Glutamatergic neuron (in vitro differentiated cells): ENCODE data around the gene STOM. TPM values are rescaled to one million over a fixed set of nuclear protein-coding genes. Genes with fewer than 3 reads are reported as not detected.

Experiments used
- DNase-seq: peaks from one replicate; pipeline ENCODE4 v3.0.0; 2022
- H3K27ac Mint-ChIP-seq: one replicate; pipeline ENCODE4 v1.8.0; 2020; ENCODE audit warnings: mild to moderate bottlenecking, mixed read lengths, inconsistent platforms; ENCODE audit not compliant: unreplicated experiment
- H3K27me3 Mint-ChIP-seq: one replicate; pipeline ENCODE4 v1.8.0; 2020; ENCODE audit warnings: mild to moderate bottlenecking, moderate library complexity, mixed read lengths, inconsistent platforms; ENCODE audit not compliant: unreplicated experiment
- H3K36me3 Mint-ChIP-seq: one replicate; pipeline ENCODE4 v1.8.0; 2020; ENCODE audit warnings: mild to moderate bottlenecking, mixed read lengths, inconsistent platforms; ENCODE audit not compliant: unreplicated experiment
- H3K4me1 Mint-ChIP-seq: one replicate; pipeline ENCODE4 v1.8.0; 2020; ENCODE audit warnings: mild to moderate bottlenecking, low read depth, mixed read lengths, inconsistent platforms; ENCODE audit not compliant: unreplicated experiment
- H3K4me3 Mint-ChIP-seq: one replicate; pipeline ENCODE4 v1.8.0; 2020; ENCODE audit warnings: mild to moderate bottlenecking, mixed read lengths, inconsistent platforms; ENCODE audit not compliant: unreplicated experiment
- H3K9me3 Mint-ChIP-seq: one replicate; pipeline ENCODE4 v1.8.0; 2020; ENCODE audit warnings: mild to moderate bottlenecking, moderate library complexity, mixed read lengths, inconsistent platforms; ENCODE audit not compliant: unreplicated experiment
- total RNA-seq: library from RNA; stranded (reverse); fragmentation: NEBNext Ultra II Directional; extraction: Animal tissue kit (Norgen Biotek cat#: 25700); gene quantifications from one replicate; pipeline ENCODE4 v1.2.1, GENCODE V29; 2021; ENCODE audit not compliant: unreplicated experiment
- TF ChIP-seq, protein P1 (sequence below): fragments of 200-600 bp; sonication (generic); IDR thresholded peaks from one replicate; pipeline ENCODE4 v1.5.0; 2021; ENCODE audit not compliant: partially characterized antibody, unreplicated experiment

The STOM gene
- total RNA-seq, 1 donor from 2014 or later: 2.0 TPM

DNA sequence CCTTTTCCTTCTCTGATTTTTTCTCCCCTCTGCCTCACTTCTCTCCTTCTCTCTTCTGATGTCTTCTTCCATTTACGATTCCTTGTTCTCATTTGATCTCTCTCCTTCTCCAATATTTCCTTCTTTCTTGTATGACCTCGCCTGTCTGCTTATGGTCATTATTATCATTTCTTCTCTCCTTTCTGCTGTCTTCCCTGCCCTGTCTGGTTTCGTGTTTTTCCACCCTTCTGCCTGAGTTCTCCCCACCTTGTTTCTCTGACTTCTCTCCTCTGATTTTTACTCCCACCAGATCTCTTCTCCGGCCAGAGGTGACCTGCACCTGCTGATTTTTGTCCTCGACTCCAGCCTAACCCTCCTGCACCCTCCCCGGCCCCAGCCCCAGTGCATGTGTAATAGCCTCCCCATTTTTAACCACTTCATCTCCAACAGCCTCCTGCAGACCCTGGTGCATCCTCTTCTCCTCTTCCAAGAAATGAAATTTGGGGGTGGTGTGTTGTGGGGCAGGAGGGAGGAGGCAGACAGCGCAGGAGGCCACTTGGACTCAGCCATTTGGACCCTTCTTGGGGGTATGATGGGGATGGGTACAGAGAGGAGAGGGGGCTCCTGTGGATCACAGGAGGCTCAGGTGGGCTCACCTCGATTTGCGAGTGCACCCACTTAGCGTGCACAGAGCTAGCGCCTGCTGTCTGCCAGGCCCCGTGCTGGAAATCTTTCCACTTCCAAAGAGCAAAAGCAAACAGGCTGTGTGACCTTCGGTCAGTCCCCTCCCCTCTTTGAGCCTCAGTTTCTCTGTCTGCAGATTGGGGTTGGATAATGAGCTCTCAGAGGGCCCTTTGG lies 69.5 kb downstream of the STOM start:
- Mint-ChIP-seq H3K27ac (peak overlapping the region; percentile 41), H3K9me3 (peaks cover 4% of the 10 kb centered on the region), H3K27me3 (peaks cover 9% of the 10 kb centered on the region), H3K36me3 (no peaks in the 10 kb centered on the region), H3K4me1 (peaks cover 4% of the 10 kb centered on the region), H3K4me3 (peak overlapping the region; percentile 97)
- TF ChIP-seq, protein P1, sequence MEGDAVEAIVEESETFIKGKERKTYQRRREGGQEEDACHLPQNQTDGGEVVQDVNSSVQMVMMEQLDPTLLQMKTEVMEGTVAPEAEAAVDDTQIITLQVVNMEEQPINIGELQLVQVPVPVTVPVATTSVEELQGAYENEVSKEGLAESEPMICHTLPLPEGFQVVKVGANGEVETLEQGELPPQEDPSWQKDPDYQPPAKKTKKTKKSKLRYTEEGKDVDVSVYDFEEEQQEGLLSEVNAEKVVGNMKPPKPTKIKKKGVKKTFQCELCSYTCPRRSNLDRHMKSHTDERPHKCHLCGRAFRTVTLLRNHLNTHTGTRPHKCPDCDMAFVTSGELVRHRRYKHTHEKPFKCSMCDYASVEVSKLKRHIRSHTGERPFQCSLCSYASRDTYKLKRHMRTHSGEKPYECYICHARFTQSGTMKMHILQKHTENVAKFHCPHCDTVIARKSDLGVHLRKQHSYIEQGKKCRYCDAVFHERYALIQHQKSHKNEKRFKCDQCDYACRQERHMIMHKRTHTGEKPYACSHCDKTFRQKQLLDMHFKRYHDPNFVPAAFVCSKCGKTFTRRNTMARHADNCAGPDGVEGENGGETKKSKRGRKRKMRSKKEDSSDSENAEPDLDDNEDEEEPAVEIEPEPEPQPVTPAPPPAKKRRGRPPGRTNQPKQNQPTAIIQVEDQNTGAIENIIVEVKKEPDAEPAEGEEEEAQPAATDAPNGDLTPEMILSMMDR: no peak
- no peak for DNase-seq

DNA sequence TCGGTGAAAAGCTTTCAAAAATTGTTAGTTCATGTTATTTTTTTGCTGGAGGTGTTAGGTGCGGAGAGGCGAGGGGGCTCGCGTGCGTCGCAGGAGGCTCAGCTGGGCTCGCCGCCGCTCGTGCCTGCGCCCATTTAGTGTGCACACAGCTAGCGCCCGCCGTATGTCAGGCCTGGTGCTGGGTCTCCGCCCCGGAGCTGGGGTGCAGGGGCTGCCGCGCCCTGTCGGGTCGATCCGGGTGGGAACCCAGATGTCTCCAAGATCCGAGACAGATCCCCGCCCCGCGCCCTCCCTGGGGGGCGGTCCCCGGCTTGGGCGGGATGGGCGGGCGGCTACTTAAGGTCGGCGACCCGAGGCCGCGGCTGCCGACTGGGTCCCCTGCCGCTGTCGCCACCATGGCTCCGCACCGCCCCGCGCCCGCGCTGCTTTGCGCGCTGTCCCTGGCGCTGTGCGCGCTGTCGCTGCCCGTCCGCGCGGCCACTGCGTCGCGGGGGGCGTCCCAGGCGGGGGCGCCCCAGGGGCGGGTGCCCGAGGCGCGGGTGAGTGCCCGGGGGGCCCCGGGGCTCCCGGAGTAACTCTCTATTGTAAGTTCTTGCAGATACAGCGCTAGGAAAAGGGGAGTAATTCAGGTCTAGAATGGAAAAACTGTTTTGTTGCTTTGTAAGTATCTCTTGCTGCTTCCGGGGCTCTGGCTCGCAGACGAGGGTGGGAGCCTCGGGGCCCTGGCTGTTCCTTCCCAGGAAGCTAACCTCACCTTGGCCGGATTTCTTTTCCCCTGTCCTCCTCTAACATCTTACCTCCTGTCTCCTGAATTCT lies 70.4 kb downstream of the STOM start:
- TF ChIP-seq, protein P1: no peak
- DNase-seq: peak; percentile 57
- Mint-ChIP-seq H3K27ac (peak overlapping the region; percentile 41), H3K9me3 (peaks cover 4% of the 10 kb centered on the region), H3K36me3 (no peaks in the 10 kb centered on the region), H3K4me3 (peak overlapping the region; percentile 97), H3K4me1 (peaks cover 4% of the 10 kb centered on the region), H3K27me3 (peaks cover 11% of the 10 kb centered on the region)

DNA sequence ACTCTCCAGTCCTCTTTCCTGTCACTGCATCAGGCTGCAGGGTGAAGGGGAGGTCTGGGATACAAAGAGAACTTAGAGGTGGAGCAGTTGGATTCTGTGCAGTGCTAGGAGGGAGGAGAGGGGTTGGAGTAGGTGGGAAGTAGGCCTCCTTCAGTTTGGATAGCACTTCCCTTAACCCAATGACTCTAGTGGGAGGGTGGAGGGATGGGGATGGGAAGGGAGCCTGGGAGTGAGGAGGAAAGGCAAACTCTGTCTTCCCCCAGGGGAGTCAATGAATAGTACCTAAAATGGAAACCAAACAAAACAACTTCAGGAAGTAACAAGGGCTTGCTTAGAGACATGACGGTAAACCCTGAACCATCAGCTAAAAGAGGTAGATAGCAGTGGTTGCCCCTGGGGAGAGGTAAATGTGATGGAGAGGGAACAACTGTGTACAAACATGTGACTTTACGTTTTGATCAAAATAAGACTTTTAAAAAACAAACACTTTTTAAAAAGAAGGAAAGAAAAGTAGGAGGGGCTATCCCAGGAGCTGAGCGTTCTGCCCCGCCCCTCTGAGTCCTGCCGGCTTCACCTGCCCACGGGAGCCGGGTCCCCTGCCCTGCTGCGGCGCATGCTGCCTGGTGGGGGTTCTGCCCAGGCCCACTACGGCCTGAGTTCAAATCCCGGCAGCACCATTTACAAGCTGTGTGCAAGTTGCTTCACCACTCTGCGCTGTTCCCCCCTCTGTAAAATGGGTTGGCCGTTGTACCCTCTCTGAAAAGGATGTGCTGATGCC lies 71.2 kb downstream of the STOM start:
- peaks cover 4% of the 10 kb centered on the region for H3K4me1 Mint-ChIP-seq
- no peak for DNase-seq
- no peak overlapping the region for H3K27ac Mint-ChIP-seq
- peak overlapping the region; percentile 60 for H3K4me3 Mint-ChIP-seq
- H3K36me3 Mint-ChIP-seq: no peaks in the 10 kb centered on the region
- peaks cover 4% of the 10 kb centered on the region for H3K9me3 Mint-ChIP-seq
- TF ChIP-seq, protein P1: no peak
- H3K27me3 Mint-ChIP-seq: peaks cover 11% of the 10 kb centered on the region

DNA sequence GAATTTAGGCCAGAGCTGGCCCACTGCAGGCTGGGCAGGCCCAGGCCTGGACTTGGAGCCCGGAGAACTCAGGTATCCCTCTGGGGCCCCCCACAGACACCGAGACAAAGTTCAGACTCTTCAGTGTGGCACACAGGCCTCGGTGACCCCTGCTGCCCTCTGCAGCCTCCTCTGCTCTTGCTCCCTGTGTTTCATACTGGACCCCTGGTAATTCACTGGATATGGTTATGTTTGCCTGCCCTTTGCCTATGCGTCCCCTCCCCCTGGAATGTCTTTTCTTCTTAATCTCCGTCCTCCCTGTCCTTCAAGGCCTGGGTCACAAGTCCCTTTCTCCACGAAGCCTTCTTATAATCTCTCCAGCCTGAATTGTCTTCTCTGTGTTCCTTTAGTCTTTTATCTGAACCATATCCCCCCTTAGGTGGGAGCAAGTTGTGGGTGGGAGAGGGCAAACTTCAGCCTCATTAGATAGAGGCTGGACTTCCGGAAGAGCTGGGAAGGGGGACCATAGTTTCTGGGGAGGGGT lies 72.0 kb downstream of the STOM start:
- Mint-ChIP-seq H3K36me3 (no peaks in the 10 kb centered on the region), H3K4me1 (peaks cover 4% of the 10 kb centered on the region), H3K9me3 (peaks cover 4% of the 10 kb centered on the region), H3K27ac (no peak overlapping the region), H3K4me3 (no peak overlapping the region), H3K27me3 (peaks cover 11% of the 10 kb centered on the region)
- DNase-seq: no peak
- TF ChIP-seq, protein P1: no peak
